Spleen (tissue), 7 donors: ENCODE data around the gene RFX2.

Experiments
- POLR2A ChIP-seq, 3 donors: fragments of 450-650 bp; IDR thresholded peaks; one replicate each; pipeline ENCODE4 v1.5.1; 2017; ENCODE audit warnings: antibody characterized with exemption in 3 of 3, mild to moderate bottlenecking in 1 of 3
- TF ChIP-seq, protein P1 (sequence below), 11 experiments: fragments of 200-600 bp in 7 of 11; fragments of 450-650 bp in 4 of 11; sonication (generic) in 4 of 11; IDR thresholded peaks in 8 of 11; conservative IDR thresholded peaks in 3 of 11; 1 replicate in 7 of 11; 2 replicates in 4 of 11; pipeline versions ENCODE4 v1.4.0 to v1.8.0; 2016 to 2021; ENCODE audit warnings: antibody characterized with exemption in 11 of 11, inconsistent platforms in 4 of 11, mild to moderate bottlenecking in 1 of 11
- donor health status: DM: no; HTN: no; CAD: no; lungs with moderate emphysema.
- donor health status: DM: no; HTN: no; CAD: no.
- donor health status: DM: no; HTN: no; CAD: no.

DNA sequence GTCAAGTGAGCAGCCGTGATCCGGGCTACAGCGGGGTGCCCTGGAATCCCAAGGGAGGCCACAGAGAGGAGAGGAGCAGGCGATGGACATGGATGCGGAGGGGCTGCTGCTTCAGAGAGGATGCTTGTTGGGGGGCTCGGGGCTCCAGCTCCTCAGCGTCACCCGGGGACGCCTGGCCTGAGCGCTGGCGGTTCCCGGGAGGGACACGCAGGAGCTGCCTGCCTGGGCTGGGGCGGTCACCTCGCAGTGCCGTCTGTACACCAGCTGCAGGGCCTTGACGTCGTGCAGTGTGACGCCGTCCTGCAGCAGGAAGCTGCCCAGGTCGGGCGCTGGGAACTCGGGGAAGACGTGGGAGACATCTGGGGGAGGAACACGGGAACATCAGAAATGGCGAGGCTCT lies 102.4 kb downstream of the RFX2 start:
- no peak for TF ChIP-seq POLR2A (IDR thresholded peaks at IDR 0.05)
- TF ChIP-seq, protein P1, sequence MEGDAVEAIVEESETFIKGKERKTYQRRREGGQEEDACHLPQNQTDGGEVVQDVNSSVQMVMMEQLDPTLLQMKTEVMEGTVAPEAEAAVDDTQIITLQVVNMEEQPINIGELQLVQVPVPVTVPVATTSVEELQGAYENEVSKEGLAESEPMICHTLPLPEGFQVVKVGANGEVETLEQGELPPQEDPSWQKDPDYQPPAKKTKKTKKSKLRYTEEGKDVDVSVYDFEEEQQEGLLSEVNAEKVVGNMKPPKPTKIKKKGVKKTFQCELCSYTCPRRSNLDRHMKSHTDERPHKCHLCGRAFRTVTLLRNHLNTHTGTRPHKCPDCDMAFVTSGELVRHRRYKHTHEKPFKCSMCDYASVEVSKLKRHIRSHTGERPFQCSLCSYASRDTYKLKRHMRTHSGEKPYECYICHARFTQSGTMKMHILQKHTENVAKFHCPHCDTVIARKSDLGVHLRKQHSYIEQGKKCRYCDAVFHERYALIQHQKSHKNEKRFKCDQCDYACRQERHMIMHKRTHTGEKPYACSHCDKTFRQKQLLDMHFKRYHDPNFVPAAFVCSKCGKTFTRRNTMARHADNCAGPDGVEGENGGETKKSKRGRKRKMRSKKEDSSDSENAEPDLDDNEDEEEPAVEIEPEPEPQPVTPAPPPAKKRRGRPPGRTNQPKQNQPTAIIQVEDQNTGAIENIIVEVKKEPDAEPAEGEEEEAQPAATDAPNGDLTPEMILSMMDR (IDR thresholded peaks at IDR 0.05 in 8 of 11, conservative IDR thresholded peaks at IDR 0.05 in 3 of 11), result no peak
